A204.1 (cell line): ENCODE data around the gene ZNF699.
"Not testable (repeated sequence)": the region's sequence is repeated elsewhere in the genome, so short reads cannot be mapped to it uniquely, and the experiment has no call there.

Experiments
- FAIRE-seq: peaks from 2 replicates; lab custom pipeline; 2012; peaks lifted over from hg19 to GRCh38; lab: Jason Lieb, UNC

The ZNF699 gene

GRCh38 chr19:9283485-9283884 is 26.2 kb downstream of the ZNF699 start:
- FAIRE-seq, result not testable (repeated sequence)

- no peak for FAIRE-seq
Observed at GRCh38 chr19:9251236-9251635, 58.4 kb downstream of the ZNF699 start.

GRCh38 chr19:9250630-9251029 is 59.0 kb downstream of the ZNF699 start, which contains the start of gene OR7E24:
Gene OR7E24 (plus strand): TSS chr19:9250930. CDS start chr19:9251044, 114 bp downstream.
- FAIRE-seq, result no peak
